Non-pigmented ciliary epithelial cell (primary cell): ENCODE results near the gene CYLD.

Experiments
- DNase-seq: peaks from one replicate; pipeline ENCODE4 v3.0.0-alpha.2; 2010; ENCODE audit warnings: low read depth

The CYLD gene

DNA sequence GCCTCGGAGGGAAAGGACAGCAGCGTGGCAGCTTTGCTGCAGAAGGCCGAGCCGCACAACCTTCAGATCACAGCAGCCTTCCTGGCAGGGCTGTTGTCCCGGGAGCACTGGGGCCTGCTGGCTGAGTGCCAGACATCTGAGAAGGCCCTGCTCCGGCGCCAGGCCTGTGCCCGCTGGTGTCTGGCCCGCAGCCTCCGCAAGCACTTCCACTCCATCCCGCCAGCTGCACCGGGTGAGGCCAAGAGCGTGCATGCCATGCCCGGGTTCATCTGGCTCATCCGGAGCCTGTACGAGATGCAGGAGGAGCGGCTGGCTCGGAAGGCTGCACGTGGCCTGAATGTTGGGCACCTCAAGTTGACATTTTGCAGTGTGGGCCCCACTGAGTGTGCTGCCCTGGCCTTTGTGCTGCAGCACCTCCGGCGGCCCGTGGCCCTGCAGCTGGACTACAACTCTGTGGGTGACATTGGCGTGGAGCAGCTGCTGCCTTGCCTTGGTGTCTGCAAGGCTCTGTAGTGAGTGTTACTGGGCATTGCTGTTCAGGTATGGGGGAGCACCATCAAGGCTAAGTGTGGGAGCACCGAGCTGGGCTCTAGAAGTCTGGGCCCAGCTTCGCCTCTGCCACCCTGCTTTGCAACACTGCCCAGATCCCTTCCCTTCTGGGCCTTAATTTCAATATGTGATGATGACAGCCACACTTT is 29.9 kb upstream of the CYLD start:
- DNase-seq = no peak

DNA sequence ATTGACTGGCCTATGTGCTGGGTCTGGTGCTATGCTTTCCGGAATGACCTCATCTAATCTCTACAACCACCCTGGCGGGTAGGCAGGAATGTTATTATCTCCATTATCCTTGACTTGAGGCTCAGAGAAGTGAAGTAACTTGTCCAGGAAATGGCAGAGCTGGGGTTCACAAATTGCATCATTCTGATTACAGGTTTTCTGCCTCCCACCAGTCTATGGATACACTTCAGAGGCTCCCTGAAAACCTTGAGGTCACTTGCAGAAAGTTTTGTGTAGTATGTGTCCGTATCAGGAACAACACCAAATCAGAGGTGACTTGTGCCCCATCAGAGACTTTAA is 29.4 kb upstream of the CYLD start:
- no peak for DNase-seq

DNA sequence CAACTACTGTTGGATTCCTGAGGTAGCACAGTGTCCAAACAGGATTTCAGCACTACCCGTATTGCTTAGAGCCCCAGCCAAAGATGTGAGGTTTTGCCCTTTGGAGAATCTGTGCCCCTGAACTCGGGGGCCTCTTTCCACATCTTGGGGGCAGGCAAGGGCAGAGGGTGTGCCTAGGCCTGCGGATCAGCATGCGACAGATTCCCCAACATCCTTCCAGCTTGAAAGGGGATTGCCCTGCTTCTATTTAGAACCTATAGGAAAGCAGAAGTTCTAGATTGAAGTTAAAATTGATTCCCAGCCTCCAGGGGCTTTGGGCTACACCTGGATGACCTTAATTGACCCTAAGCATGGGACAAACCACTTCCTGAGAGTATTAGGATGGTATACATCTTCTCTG is 28.9 kb upstream of the CYLD start:
- DNase-seq = no peak

DNA sequence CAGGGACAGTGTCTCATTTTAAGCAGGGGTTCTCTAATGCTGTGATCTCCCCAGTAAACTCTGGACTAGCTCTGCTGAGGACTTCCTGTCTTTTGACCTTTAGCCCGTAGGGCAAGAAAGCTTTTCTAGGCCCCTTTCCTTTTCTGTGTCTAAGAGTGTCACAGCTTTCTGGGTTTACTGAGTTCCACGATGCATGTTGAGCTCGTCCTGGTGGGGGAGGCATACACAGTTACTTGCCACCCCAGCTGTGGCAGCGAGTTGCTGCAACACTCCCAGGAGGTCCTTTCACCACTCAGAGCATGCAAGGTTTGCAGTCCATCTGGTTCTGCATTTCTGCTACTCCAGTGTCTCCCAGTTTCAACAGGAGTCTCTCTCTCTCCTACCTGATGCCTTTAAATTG is 24.8 kb upstream of the CYLD start:
- no peak for DNase-seq

DNA sequence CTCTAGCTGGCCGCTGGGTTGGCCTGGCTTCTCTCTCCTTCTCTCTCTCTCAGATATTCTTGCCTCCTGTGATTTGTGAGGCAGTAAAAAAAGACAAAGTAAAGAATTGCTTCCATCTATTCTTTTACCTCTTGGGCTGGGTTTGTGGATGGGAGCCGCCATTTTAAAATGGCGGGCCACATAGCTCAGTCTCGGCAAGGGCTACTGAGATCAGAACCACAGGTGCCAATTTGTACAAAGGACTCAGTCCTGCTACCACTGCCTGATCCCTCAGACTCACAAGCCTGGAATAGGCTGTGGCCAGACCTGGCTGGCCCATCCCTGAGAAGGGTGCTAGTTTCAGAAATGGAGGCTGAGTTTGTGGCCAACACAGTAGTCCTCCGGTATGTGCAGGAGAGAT is 24.4 kb upstream of the CYLD start:
- DNase-seq = no peak

DNA sequence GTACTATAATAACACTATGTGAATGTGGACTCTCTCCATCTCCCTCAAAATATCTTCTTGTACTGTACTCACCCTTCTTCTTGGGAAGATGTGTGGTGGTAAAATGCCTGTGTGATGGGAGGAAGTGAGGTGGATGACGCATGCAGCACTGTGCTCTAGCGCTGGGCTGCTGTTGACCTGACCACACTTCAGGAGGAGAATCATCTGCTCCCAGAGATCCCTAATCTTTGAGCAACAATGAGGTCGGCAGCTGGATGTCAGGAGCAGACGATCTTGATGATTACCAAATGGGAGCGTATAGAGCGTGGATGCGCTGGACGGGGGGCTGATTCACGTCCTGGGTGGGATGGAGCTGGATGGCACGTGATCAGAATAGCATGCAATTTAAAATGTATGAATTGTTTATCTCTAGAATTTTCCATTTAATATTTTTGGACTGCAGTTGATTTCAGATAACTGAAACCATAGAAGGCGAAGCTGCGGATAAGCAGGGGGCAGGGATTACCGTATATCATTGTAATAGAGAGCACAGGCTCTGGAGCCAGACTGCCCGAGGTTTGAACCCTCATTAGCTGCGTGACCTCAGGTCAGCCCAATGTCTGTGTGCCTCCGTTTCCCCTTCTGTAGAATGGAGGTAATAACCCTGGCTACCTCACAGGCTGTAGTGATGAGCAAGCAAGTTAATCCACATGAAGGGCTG is 23.7 kb upstream of the CYLD start:
- no peak for DNase-seq

DNA sequence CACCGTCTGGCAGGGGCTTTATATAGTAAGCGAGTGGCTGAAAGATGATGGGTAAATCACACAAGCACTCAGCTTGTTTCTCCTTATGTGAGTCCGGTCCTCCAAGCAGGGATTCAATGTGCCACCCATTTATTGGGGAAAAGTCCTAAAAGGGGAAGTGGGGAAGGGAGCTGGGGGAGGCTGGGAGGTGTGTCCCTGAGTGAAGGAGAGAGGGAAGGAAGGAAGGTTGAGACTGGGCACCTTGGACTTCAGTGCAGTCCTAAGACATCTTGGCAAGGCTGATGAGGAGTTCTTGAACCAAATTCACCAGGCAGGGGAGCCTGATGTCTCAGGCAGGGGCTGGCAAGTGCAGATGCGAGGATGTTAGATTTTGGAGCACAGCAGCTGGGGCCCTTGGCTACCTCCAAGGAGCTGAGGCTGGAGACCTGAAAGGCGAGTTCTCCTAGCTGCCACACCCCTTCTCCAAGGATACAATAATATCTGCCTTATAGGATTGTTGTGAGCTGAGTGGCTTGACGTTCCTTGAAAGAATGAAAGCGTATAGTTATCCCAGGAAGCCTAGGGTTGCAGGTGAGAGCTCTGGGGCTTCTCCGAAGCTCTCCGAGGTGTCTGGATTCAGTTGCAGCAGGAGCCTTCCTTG is 23.0 kb upstream of the CYLD start:
- DNase-seq = no peak

DNA sequence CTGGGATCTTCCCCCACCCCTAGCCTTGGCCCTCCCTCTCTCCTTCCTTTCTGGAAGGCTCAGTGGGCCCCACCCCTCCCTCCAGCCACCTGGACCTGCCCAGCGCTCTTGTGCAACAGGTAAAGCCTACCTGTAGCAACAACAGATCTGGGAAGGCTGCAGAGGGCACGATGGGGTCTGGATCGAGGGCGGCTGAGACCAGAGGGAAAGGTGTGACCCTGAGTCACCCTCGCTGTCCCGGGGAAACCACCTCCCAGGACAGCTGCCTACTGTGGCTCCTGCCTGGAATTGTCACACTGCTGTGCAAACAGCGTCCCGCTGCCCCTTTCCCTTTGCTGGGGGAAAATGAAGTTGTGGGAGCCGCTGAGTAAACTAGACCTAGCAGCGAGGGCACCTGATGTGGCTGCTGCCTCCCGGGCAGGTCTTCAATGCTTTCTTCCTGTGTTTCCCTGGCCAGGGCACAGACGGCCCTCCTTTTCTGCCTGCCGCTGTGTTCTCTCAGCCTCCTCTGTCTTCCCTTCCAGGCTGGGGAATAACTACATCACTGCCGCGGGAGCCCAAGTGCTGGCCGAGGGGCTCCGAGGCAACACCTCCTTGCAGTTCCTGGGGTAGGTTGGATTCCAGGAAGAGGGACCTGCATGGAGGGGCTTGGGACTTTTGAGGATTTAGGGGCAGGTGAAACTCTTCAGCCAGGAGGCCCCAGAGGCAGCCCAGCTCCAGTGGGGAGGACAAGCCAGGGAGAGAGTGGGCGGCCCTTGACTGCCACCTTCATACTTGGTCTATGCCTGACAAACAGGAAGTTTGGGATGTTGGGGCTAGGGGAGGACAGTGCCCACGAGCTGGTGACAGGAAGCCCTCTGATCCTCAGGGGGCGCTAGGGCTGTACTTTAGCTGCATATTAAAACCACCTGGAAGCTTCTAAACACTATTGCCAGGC is 22.2 kb upstream of the CYLD start:
- DNase-seq = no peak

DNA sequence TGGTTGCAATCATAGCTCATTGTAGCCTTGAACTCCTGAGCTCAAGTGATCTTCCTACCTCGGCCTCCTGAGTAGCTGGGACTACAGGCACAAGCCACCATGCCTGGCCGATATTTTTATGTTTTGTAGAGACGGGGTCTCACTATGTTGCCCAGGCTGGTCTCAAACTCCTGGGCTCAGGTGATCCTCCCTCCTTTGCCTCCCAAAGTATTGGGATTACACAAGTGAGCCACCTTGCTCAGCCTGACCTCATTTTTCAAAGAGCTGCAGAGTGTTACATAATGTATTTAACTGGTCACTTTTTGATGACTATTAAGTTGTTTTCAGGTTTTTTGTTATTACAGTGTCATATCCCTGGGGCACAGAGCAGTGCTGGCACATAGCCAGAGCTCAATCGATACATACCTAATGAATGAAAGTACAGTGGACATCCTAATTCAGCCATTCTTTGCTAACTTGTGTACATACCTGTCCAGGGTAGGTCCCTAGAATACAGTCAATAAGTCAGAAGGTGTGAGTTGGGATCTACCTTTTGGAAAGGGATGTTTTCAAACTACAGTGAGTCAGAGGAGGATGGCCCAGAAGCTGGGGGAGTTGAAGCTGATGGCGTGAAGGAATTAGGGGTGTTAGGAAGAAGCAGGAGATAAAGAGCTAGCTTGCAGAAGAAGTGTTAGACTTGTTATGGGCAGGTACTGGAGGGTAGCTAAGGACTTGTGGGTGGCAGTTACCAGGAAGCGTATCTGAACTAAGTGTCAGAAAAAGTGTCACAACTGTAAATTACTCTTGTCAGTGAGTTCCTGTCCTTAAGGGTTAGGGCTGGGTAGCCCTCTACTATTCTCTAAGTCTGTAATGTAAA is 20.1 kb upstream of the CYLD start:
- DNase-seq = no peak

DNA sequence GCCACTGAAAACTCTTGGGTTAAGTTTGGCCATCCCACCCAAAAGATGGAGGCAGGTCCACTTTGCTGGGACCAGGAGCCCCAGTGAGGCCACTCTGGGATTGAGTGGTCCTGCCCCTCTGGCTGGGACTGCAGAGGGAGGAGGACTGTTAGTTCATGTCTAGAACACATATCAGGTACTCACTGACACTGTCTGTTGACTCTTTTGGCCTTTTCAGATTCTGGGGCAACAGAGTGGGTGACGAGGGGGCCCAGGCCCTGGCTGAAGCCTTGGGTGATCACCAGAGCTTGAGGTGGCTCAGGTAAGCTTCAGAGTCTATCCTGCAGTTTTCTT is 19.5 kb upstream of the CYLD start:
- no peak for DNase-seq

DNA sequence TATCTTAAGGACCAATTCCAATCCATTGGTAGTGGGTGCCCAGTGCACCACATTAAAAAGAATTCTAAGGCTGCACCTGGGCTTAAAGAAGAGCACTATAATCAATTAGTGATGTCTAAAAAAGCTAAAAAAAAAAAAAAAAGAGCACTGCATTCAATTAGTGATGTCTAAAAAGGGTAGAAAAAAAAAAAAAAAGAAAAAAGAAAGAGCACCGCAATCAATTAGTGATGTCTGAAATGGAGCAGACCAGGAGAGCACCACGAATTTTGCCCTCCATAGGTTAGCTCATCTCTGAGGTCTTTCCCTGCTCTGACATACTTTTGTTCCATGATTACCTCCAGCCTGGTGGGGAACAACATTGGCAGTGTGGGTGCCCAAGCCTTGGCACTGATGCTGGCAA is 18.9 kb upstream of the CYLD start:
- no peak for DNase-seq

DNA sequence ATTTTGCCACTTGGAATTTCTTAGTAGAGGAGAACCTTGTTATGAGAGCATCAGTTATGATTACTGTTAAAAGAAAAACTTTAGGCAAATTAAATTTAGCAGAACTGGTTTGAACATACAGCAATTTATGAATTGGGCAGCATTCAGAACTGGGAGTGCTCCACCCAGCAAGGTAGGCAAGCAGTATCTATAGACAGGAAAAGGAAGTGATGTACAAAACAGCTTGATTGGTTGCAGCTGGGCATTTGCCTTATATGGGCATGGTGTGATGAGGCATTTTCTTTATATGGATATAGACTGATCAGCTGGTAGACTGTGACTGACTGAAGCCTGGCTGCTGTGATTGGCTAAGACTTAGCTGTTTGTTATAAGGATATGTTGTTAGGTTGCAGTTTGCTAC is 17.6 kb upstream of the CYLD start:
- no peak for DNase-seq

DNA sequence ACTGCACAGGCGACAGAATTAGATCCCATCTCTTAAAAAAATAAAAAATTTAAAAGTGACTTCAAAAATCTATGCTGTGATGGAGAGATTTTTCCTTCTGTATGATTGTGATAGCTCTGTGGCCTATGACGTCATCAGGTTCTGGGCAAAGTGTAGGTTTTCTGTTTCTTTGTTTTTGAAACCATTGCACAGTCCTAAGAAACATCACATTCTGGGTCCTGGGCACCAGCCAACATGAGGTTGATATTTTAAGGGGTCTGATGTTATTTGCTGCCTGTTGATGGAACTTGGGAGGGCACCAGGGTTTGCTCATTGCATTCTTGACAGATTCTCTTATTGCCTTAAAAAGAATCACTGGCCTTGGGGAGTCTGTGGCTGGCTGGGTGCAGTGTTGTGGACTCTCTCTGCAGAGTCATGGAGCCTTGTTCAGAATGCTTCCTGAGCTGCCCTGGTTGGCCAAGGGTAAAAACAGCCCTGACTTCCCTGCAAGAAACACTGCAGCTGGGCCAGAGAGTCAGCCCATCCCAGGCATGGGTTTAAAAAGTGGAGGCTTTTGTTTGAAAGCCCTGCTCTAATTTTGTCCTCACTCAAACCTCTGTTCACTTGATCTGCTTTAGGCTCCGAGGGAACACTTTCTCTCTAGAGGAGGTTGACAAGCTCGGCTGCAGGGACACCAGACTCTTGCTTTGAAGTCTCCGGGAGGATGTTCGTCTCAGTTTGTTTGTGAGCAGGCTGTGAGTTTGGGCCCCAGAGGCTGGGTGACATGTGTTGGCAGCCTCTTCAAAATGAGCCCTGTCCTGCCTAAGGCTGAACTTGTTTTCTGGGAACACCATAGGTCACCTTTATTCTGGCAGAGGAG is 10.5 kb upstream of the CYLD start:
- DNase-seq = no peak

DNA sequence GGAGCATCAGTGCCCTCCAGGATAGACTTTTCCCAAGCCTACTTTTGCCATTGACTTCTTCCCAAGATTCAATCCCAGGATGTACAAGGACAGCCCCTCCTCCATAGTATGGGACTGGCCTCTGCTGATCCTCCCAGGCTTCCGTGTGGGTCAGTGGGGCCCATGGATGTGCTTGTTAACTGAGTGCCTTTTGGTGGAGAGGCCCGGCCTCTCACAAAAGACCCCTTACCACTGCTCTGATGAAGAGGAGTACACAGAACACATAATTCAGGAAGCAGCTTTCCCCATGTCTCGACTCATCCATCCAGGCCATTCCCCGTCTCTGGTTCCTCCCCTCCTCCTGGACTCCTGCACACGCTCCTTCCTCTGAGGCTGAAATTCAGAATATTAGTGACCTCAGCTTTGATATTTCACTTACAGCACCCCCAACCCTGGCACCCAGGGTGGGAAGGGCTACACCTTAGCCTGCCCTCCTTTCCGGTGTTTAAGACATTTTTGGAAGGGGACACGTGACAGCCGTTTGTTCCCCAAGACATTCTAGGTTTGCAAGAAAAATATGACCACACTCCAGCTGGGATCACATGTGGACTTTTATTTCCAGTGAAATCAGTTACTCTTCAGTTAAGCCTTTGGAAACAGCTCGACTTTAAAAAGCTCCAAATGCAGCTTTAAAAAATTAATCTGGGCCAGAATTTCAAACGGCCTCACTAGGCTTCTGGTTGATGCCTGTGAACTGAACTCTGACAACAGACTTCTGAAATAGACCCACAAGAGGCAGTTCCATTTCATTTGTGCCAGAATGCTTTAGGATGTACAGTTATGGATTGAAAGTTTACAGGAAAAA is 9.7 kb upstream of the CYLD start:
- no peak for DNase-seq

DNA sequence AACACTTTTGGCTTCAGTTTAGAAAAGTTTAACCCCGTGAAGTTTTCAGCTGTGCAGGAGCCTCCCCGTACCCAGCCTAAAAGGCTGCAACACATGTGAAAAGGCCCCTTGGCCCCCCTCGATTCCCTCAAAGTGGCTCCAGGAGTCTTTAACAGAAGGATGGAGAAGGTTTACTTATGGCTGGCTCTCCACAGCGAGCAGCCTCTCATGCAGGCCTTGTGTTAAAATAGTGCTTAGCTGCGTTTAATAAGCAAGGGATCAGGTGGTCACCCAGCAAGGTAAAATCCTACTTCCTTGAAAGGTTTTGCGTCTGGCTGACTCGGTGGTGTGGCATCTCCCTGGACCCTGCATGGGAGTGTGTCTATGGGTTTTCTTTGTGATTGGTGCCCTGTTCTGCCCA is 8.4 kb upstream of the CYLD start:
- no peak for DNase-seq

DNA sequence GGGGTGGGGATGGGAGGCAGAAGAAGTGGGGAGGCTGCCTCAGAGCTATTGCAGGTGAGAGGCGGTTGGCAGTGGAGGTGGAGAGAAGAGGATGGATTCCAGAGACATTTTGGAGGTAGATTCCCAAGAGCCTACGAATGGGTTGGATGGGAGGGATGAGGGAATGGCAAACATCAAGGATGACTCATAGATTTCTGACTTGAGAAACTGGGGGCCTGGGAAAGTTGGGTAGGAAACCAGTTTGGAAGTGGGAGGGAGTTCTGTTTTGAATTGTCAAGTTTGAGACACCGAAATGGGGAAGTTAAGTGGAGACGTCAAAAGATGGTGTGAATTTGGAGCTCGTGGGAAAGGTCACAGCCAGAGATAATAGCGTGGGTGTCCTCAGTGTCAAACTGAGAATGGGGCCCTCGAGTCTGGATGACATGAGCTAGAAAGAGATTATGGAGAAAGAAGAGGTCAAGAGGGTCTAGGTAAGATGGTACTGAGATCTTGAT is 6.2 kb upstream of the CYLD start:
- DNase-seq = no peak

DNA sequence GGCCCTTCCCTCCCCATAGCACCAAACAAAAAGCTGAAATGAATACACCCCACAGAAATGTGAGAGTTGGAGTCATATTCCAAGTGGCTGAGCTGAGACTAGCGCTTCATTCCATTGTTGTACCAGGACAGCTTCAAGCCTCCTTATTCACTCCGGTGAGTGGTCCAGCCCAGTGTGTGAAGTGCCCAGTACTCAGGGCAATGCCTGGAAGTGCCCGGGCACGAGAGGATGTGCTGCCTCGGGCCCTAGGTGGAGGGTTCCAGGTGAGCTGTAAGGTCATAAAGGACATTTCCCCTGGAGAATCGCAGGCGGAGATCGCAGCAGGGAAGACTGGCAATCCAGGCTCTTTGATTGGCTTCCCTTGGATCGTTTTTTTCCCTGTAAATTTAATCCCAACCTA is 5.4 kb upstream of the CYLD start:
- no peak for DNase-seq

DNA sequence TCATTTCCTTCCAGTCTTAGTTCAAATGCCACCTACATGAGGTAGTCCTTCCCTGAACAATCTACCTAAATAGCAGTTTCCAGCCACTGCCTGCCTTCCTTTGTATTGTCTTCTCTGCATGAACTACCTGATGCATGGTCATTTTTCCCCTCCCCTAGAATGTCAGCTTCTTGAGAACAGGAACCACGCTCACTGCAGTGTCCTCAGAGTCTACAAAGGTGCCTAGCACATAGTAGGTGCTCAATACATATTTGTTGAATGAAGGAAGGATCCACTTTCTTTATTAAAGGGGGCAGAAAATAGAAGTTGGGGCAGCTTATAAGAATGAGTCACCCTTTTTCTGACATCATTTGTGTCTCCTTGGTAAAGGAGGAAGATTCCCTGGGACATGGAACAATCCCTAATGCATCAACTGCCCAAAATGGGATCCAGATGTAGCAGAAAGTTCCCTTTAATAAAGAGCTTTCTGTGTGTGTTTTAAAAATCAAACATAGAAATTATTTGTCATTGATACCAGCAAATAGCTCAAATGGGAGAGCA is 4.4 kb upstream of the CYLD start:
- no peak for DNase-seq

DNA sequence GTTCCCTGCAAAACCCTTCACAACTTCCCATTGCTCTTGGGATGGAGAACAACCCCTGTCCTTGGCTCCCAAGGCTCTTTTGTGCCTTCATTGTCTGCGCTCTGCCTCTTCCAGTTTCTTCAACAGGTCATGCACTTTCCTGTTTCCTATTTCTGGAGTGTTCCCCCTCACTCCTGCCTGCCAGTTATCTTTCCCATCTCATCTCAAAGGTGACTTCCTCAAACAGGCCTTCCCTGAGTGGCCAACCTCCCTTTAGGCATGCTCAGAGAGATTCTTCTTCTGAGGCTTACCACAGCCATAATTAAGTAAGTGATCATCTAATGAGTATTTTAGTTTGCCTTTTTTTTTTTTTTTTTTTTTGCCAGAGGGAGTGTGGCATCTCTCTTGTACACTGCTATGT is 2.9 kb upstream of the CYLD start:
- no peak for DNase-seq
